GM18907 (cell line): Measurements from ENCODE around the gene PLXND1.

ENCODE experiments used
- ATAC-seq: cut with Tn5 transposase; IDR thresholded peaks from one replicate; pipeline ENCODE4 v1.9.1; 2021; ENCODE audit warnings: mild to moderate bottlenecking, moderate library complexity; ENCODE audit not compliant: unreplicated experiment

PLXND1 gene

GRCh38 chr3:129602730-129603560 is 3.5 kb downstream of the PLXND1 start:
- no peak for ATAC-seq

GRCh38 chr3:129602309-129602708 is 4.2 kb downstream of the PLXND1 start:
- ATAC-seq, result no peak

GRCh38 chr3:129601713-129602112 is 4.8 kb downstream of the PLXND1 start:
- ATAC-seq, result no peak

GRCh38 chr3:129600348-129600747 is 6.1 kb downstream of the PLXND1 start:
- ATAC-seq, result no peak

GRCh38 chr3:129599607-129600006 is 6.9 kb downstream of the PLXND1 start:
- no peak for ATAC-seq

GRCh38 chr3:129599073-129599472 is 7.4 kb downstream of the PLXND1 start:
- no peak for ATAC-seq

GRCh38 chr3:129598484-129598883 is 8.0 kb downstream of the PLXND1 start:
- ATAC-seq, result no peak

- no peak for ATAC-seq
Measured at GRCh38 chr3:129598000-129598381, 8.5 kb downstream of the PLXND1 start.

GRCh38 chr3:129597087-129597999 is 9.1 kb downstream of the PLXND1 start:
- ATAC-seq, result no peak

GRCh38 chr3:129596194-129597086 is 10.0 kb downstream of the PLXND1 start:
- ATAC-seq, result no peak

GRCh38 chr3:129595544-129596193 is 10.8 kb downstream of the PLXND1 start:
- ATAC-seq, result no peak

GRCh38 chr3:129594907-129595390 is 11.5 kb downstream of the PLXND1 start:
- ATAC-seq, result no peak

GRCh38 chr3:129594409-129594808 is 12.1 kb downstream of the PLXND1 start:
- ATAC-seq, result no peak

- ATAC-seq, result no peak
Measured at GRCh38 chr3:129593595-129594339, 12.7 kb downstream of the PLXND1 start.

GRCh38 chr3:129593230-129593594 is 13.3 kb downstream of the PLXND1 start:
- no peak for ATAC-seq

GRCh38 chr3:129592381-129593131 is 13.9 kb downstream of the PLXND1 start:
- no peak for ATAC-seq

GRCh38 chr3:129591932-129592331 is 14.5 kb downstream of the PLXND1 start:
- ATAC-seq, result no peak

GRCh38 chr3:129590215-129590614 is 16.3 kb downstream of the PLXND1 start:
- ATAC-seq, result no peak
